PC-3 (cell line): Measurements from ENCODE around the gene USP25. TPM values are rescaled to one million over a fixed set of nuclear protein-coding genes. Genes with fewer than 3 reads are reported as not detected.
A peak's percentile ranks its signal among the peaks of the same experiment; 100 is the strongest.

Experiments used
- ATAC-seq: fragments of 200-7000 bp; cut with Tn5 transposase; 2 replicates; pipeline ENCODE4 v1.9.1; 2020; ENCODE audit warnings: mild to moderate bottlenecking, moderate library complexity
- BruUV-seq: library from RNA; stranded (reverse); fragments of 400-500 nt; replicated peaks from 2 replicates; lab custom pipeline; 2021; lab: Mats Ljungman, UMichigan
- CTCF ChIA-PET: fragments of 300-600 bp; sonication (Branson Sonifier 250); formaldehyde crosslinking; loops from one replicate; lab custom pipeline; 2022; ENCODE audit warnings: antibody characterized with exemption; lab: Charles Lee
- POLR2A ChIA-PET: fragments of 300-600 bp; sonication (Branson Sonifier 250); formaldehyde crosslinking; loops from one replicate; lab custom pipeline; 2022; ENCODE audit warnings: antibody characterized with exemption; ENCODE audit not compliant: unreplicated experiment; lab: Charles Lee
- DNase-seq: peaks from one replicate; pipeline ENCODE4 v3.0.0-alpha.2; 2015
- H2AFZ ChIP-seq: fragments of 300-600 bp; sonication (generic); 2 replicates; pipeline ENCODE4 v1.6.0; 2016; ENCODE audit warnings: antibody characterized with exemption, low read length
- H3F3A ChIP-seq: fragments of 300-600 bp; sonication (generic); one replicate; pipeline ENCODE4 v1.6.0; 2017; ENCODE audit warnings: antibody characterized with exemption, low read length, control low read depth, mild to moderate bottlenecking; ENCODE audit not compliant: unreplicated experiment
- H3K27ac ChIP-seq: fragments of 300-600 bp; sonication (generic); 2 replicates; pipeline ENCODE4 v1.5.1; 2016; ENCODE audit warnings: mild to moderate bottlenecking, low read length
- H3K27me3 ChIP-seq: fragments of 300-600 bp; sonication (generic); 2 replicates; pipeline ENCODE4 v1.6.1; 2016; ENCODE audit warnings: low read length, mixed read lengths
- H3K36me3 ChIP-seq: fragments of 300-600 bp; sonication (generic); 2 replicates; pipeline ENCODE4 v1.6.1; 2016; ENCODE audit warnings: low read depth, mixed run types, low read length, mixed read lengths
- H3K4me1 ChIP-seq: fragments of 300-600 bp; sonication (generic); 2 replicates; pipeline ENCODE4 v1.5.1; 2016; ENCODE audit warnings: low read length; ENCODE audit not compliant: insufficient read depth
- H3K4me2 ChIP-seq: fragments of 300-600 bp; sonication (generic); 2 replicates; pipeline ENCODE4 v1.6.0; 2016; ENCODE audit warnings: low read length
- H3K4me3 ChIP-seq: fragments of 300-600 bp; sonication (generic); 2 replicates; pipeline ENCODE4 v1.5.1; 2016; ENCODE audit warnings: mild to moderate bottlenecking, low read length, mixed read lengths
- H3K79me2 ChIP-seq: fragments of 300-600 bp; sonication (generic); 2 replicates; pipeline ENCODE4 v1.6.1; 2017; ENCODE audit warnings: low read length, mixed read lengths
- H3K9ac ChIP-seq: fragments of 300-600 bp; sonication (generic); 2 replicates; pipeline ENCODE4 v1.6.0; 2016; ENCODE audit warnings: mild to moderate bottlenecking, low read length
- H3K9me2 ChIP-seq: fragments of 300-600 bp; sonication (generic); replicated peaks from 2 replicates; pipeline ENCODE4 v1.6.1; 2016; ENCODE audit warnings: mixed run types, low read length, mixed read lengths
- H3K9me3 ChIP-seq: fragments of 300-600 bp; sonication (generic); 2 replicates; pipeline ENCODE4 v1.6.1; 2016; ENCODE audit warnings: low read length, mixed read lengths
- H4K20me1 ChIP-seq: fragments of 300-600 bp; sonication (generic); 2 replicates; pipeline ENCODE4 v1.6.1; 2016; ENCODE audit warnings: low read length, mixed read lengths
- EZH2 ChIP-seq: fragments of 300-600 bp; sonication (generic); IDR thresholded peaks from one replicate; pipeline ENCODE4 v1.6.1; 2017; ENCODE audit warnings: antibody characterized with exemption, mild to moderate bottlenecking, low read length; ENCODE audit not compliant: unreplicated experiment
- EZH2phosphoT487 ChIP-seq: fragments of 300-600 bp; sonication (generic); IDR thresholded peaks from 2 replicates; pipeline ENCODE4 v1.6.1; 2018; ENCODE audit warnings: mild to moderate bottlenecking, antibody characterized with exemption, low read length, borderline replicate concordance
- intact Hi-C: fragments of 100-400 bp; cut with micrococcal nuclease; formaldehyde crosslinking; loops from 2 replicates; pipeline ENCODE4 v1.9.0; 2023
- total RNA-seq: library from RNA; depleted of rRNA; stranded (reverse); fragments of >200 nt; gene quantifications from 2 replicates; pipeline ENCODE4 v1.2.3, GENCODE V29; 2014
- TF ChIP-seq, protein P1 (sequence below): fragments of 300-600 bp; sonication (generic); conservative IDR thresholded peaks from 2 replicates; pipeline ENCODE4 v1.5.1; 2017; ENCODE audit warnings: antibody characterized with exemption, low read depth, mild to moderate bottlenecking, low read length

The USP25 gene
- total RNA-seq, 1 experiment from 2014 or later, result 54.4 TPM

GRCh38 chr21:15748586-15748985 lies 18.8 kb downstream of the USP25 start:
- CTCF ChIA-PET, result interaction anchor here (0.6 kb wide), 1 partner anchor 68 kb away, joined by 5 read pairs; no protein-coding TSS in a partner anchor
- TF ChIP-seq EZH2phosphoT487, result no peak
- TF ChIP-seq, protein P1, sequence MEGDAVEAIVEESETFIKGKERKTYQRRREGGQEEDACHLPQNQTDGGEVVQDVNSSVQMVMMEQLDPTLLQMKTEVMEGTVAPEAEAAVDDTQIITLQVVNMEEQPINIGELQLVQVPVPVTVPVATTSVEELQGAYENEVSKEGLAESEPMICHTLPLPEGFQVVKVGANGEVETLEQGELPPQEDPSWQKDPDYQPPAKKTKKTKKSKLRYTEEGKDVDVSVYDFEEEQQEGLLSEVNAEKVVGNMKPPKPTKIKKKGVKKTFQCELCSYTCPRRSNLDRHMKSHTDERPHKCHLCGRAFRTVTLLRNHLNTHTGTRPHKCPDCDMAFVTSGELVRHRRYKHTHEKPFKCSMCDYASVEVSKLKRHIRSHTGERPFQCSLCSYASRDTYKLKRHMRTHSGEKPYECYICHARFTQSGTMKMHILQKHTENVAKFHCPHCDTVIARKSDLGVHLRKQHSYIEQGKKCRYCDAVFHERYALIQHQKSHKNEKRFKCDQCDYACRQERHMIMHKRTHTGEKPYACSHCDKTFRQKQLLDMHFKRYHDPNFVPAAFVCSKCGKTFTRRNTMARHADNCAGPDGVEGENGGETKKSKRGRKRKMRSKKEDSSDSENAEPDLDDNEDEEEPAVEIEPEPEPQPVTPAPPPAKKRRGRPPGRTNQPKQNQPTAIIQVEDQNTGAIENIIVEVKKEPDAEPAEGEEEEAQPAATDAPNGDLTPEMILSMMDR, result no peak
- no peak for TF ChIP-seq EZH2
- intact Hi-C loops, result no loop called here
- peak overlapping the region; percentile 62 for H3K4me2 ChIP-seq
- H3K9me2 ChIP-seq, result no peaks in the 10 kb centered on the region
- no peaks in the 10 kb centered on the region for H3F3A ChIP-seq
- no peaks in the 10 kb centered on the region for H3K9me3 ChIP-seq
- peaks cover 99% of the 10 kb centered on the region for H3K79me2 ChIP-seq
- peaks cover 30% of the 10 kb centered on the region for H3K4me1 ChIP-seq
- POLR2A ChIA-PET, result interaction anchor here (0.5 to 0.6 kb wide), 2 partner anchors 12 to 266 kb away, joined by 3 read pairs; no protein-coding TSS in a partner anchor
- ATAC-seq (no peak), DNase-seq (no peak)
- H2AFZ ChIP-seq, result no peak overlapping the region
- peaks cover 38% of the 10 kb centered on the region for H4K20me1 ChIP-seq
- no peaks in the 10 kb centered on the region for H3K27me3 ChIP-seq
- H3K36me3 ChIP-seq, result no peaks in the 10 kb centered on the region
- no peak overlapping the region for H3K9ac ChIP-seq
- H3K27ac ChIP-seq, result no peak overlapping the region
- no TSS peak for BruUV-seq
- H3K4me3 ChIP-seq, result no peak overlapping the region; the same call in 1 of the 2 replicates

GRCh38 chr21:15749082-15749860 lies 19.5 kb downstream of the USP25 start:
- Histone ChIP-seq H2AFZ (no peak overlapping the region), H3K9me2 (no peaks in the 10 kb centered on the region), H3K4me3 (peak overlapping the region; percentile 11; the same call in 1 of the 2 replicates), H3K4me2 (peak overlapping the region; percentile 62), H3K9me3 (no peaks in the 10 kb centered on the region), H3K4me1 (peaks cover 33% of the 10 kb centered on the region), H3K27me3 (no peaks in the 10 kb centered on the region), H3K27ac (peak overlapping the region; percentile 13), H3K79me2 (peaks cover 99% of the 10 kb centered on the region), H3K9ac (no peak overlapping the region), H3K36me3 (no peaks in the 10 kb centered on the region), H4K20me1 (peaks cover 45% of the 10 kb centered on the region), H3F3A (no peaks in the 10 kb centered on the region)
- no peak for TF ChIP-seq EZH2
- TF ChIP-seq EZH2phosphoT487, result no peak
- TF ChIP-seq, protein P1, result no peak
- ATAC-seq (peak; percentile 65), DNase-seq (peak; percentile 50)
- ChIA-PET CTCF (interaction anchor here (0.6 kb wide), 1 partner anchor 67 kb away, joined by 5 read pairs; no protein-coding TSS in a partner anchor), POLR2A (interaction anchor here (0.5 to 0.6 kb wide), 2 partner anchors 13 to 267 kb away, joined by 3 read pairs; no protein-coding TSS in a partner anchor)
- BruUV-seq, result no TSS peak
- intact Hi-C loops, result no loop called here

- no peak overlapping the region for H2AFZ ChIP-seq
- ChIA-PET CTCF (no interaction called here), POLR2A (no interaction called here)
- BruUV-seq, result no TSS peak
- H3F3A ChIP-seq, result no peaks in the 10 kb centered on the region
- H3K27me3 ChIP-seq, result no peaks in the 10 kb centered on the region
- peak overlapping the region; percentile 62; the same call in 1 of the 2 replicates for H3K4me2 ChIP-seq
- H3K36me3 ChIP-seq, result 0 out of 2 replicates have a peak, but pooled peaks cover under 1% of the 10 kb centered on the region
- H3K27ac ChIP-seq, result peak overlapping the region; percentile 13; the same call in 1 of the 2 replicates
- no peak overlapping the region for H3K4me3 ChIP-seq
- H3K4me1 ChIP-seq, result peaks cover 37% of the 10 kb centered on the region
- no peak overlapping the region for H3K9ac ChIP-seq
- no peak for DNase-seq
- peaks cover 99% of the 10 kb centered on the region for H3K79me2 ChIP-seq
- TF ChIP-seq EZH2, result no peak
- TF ChIP-seq, protein P1, result no peak
- no peak for TF ChIP-seq EZH2phosphoT487
- no peaks in the 10 kb centered on the region for H3K9me2 ChIP-seq
- no peaks in the 10 kb centered on the region for H3K9me3 ChIP-seq
- ATAC-seq, result no peak
- H4K20me1 ChIP-seq, result peaks cover 47% of the 10 kb centered on the region
- intact Hi-C loops, result no loop called here
Observed at GRCh38 chr21:15749861-15750159, 20.0 kb downstream of the USP25 start.
